Uterus (tissue), 4 donors: ENCODE measurements around the gene DUOX1. TPM values are rescaled to one million over a fixed set of nuclear protein-coding genes. Genes with fewer than 3 reads are reported as not detected.
"Not testable (repeated sequence)": the region's sequence is repeated elsewhere in the genome, so short reads cannot be mapped to it uniquely, and the experiment has no call there.

ENCODE experiments used
- DNase-seq, 2 donors: peaks; one replicate each; pipeline ENCODE4 v3.0.0-alpha.2; 2019 to 2020
- H3K27ac ChIP-seq, 2 donors: fragments of 200-600 bp; sonication (generic); 1 replicate in 1 of 2; 2 replicates in 1 of 2; pipeline ENCODE4 v1.5.1; 2016 to 2018
- H3K27me3 ChIP-seq, 2 donors: fragments of 200-600 bp; sonication (generic); one replicate each; pipeline ENCODE4 v1.5.1; 2018 to 2019; ENCODE audit warnings: control low read depth in 1 of 2
- H3K36me3 ChIP-seq, 2 donors: fragments of 200-600 bp; sonication (generic); one replicate each; pipeline ENCODE4 v1.5.1; 2019; ENCODE audit warnings: control low read depth in 1 of 2
- H3K4me1 ChIP-seq, 2 donors: fragments of 200-600 bp; sonication (generic); one replicate each; pipeline ENCODE4 v1.5.1; 2018 to 2019; ENCODE audit warnings: control low read depth in 1 of 2
- H3K4me3 ChIP-seq, 2 donors: fragments of 200-600 bp; sonication (generic); 1 replicate in 1 of 2; 2 replicates in 1 of 2; pipeline ENCODE4 v1.5.1; 2018 to 2019; ENCODE audit warnings: mild to moderate bottlenecking in 1 of 2
- H3K9me3 ChIP-seq, 2 donors: fragments of 200-600 bp; sonication (generic); one replicate each; pipeline ENCODE4 v1.5.1; 2019; ENCODE audit warnings: control low read depth in 1 of 2
- POLR2A ChIP-seq, 2 donors: fragments of 450-650 bp; IDR thresholded peaks; one replicate each; pipeline ENCODE4 v1.6.1; 2016; ENCODE audit warnings: antibody characterized with exemption in 2 of 2, mild to moderate bottlenecking in 1 of 2, moderate library complexity in 1 of 2
- intact Hi-C: fragments of 100-400 bp; cut with DNase I; formaldehyde crosslinking; loops from one replicate; pipeline ENCODE4 v1.15.1; 2023; ENCODE audit warnings: low total_unique reads
- total RNA-seq, 4 donors: library from RNA; depleted of rRNA in 3 of 4; stranded (reverse); fragments of >200 nt in 3 of 4; gene quantifications; one replicate each; pipeline versions ENCODE4 v1.1.0 to v1.2.4, GENCODE V29; 2014 to 2023
- TF ChIP-seq, protein P1 (sequence below), 4 experiments: fragments of 200-600 bp in 2 of 4; fragments of 450-650 bp in 2 of 4; sonication (generic) in 2 of 4; IDR thresholded peaks; one replicate each; pipeline ENCODE4 v1.5.1; 2016 to 2019; ENCODE audit warnings: antibody characterized with exemption in 4 of 4, mild to moderate bottlenecking in 2 of 4, moderate library complexity in 1 of 4
- donor health status: DM: yes; HTN: yes; CAD: no.

The DUOX1 gene
- total RNA-seq, 4 donors from 2014 or later: 0.24 to 1.3 (median 0.26) TPM; not detected in 1

DNA sequence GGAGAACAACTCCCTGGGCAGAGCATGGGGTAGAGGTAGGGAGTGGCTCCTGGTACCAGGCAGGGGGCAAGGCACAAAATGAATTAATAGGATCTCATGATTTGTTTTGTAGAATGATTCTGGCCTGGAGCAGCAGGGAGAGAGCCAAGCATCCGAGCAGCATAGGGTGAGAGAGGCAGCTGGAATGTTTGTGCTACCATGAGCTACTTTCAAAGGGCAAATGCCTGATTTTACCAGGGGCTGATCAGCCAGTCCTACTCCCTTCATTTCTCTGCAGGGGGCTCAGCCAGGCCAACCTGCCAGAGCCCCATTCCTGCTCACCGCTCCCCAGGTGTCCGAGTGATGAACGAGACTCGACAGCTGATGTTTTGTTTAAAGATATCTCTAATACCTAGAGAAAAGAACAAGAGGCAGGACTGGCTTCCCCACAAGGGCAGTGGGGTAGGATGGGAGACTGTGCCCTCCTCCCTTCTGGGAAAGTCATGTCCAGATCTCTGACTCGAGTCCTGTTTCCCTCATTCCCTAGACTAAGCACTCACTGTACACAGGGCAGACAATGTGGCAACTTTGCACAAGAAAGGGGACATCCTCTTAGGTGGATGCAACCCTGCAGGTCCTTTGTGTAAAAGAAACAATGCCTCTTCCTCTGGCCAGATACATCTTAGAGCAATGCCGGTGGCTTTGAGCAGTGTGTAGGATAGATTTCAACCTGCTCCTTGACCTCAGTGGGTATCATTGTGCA, 28.7 kb upstream of the DUOX1 start:
- Histone ChIP-seq H3K36me3 (no peaks in the 10 kb centered on the region), H3K27me3 (no peaks in the 10 kb centered on the region), H3K9me3 (no peaks in the 10 kb centered on the region), H3K4me3 (no peak overlapping the region), H3K27ac (no peak overlapping the region), H3K4me1 (no peaks in the 10 kb centered on the region)
- intact Hi-C loops: no loop called here
- TF ChIP-seq, protein P1, sequence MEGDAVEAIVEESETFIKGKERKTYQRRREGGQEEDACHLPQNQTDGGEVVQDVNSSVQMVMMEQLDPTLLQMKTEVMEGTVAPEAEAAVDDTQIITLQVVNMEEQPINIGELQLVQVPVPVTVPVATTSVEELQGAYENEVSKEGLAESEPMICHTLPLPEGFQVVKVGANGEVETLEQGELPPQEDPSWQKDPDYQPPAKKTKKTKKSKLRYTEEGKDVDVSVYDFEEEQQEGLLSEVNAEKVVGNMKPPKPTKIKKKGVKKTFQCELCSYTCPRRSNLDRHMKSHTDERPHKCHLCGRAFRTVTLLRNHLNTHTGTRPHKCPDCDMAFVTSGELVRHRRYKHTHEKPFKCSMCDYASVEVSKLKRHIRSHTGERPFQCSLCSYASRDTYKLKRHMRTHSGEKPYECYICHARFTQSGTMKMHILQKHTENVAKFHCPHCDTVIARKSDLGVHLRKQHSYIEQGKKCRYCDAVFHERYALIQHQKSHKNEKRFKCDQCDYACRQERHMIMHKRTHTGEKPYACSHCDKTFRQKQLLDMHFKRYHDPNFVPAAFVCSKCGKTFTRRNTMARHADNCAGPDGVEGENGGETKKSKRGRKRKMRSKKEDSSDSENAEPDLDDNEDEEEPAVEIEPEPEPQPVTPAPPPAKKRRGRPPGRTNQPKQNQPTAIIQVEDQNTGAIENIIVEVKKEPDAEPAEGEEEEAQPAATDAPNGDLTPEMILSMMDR (IDR thresholded peaks at IDR 0.05): no peak
- TF ChIP-seq POLR2A (IDR thresholded peaks at IDR 0.05): no peak
- no peak for DNase-seq

DNA sequence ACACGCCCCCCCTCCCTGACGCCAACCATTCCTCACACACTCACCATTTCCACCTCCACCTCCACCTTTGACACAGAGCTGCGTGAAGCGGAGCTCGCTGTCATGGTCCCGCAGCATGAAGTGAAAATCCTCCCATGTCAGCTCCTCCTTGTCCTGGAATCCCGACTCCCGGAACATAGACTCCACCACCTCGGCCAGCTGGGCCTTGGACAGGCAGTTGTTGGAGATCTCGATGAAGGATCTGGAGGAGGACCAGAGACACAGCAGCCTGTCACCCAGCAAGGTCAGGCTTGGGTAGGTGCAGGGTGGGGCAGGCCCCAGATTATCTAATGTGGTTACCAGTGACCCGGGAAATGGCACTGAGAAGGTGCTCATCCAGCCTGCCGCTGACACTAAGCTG, 28.0 kb upstream of the DUOX1 start:
- DNase-seq: no peak
- no peak overlapping the region for H3K27ac ChIP-seq
- TF ChIP-seq, protein P1 (IDR thresholded peaks at IDR 0.05): no peak
- no peak for TF ChIP-seq POLR2A (IDR thresholded peaks at IDR 0.05)
- no peaks in the 10 kb centered on the region for H3K4me1 ChIP-seq
- no peaks in the 10 kb centered on the region for H3K9me3 ChIP-seq
- intact Hi-C loops: no loop called here
- no peaks in the 10 kb centered on the region for H3K27me3 ChIP-seq
- no peak overlapping the region for H3K4me3 ChIP-seq
- H3K36me3 ChIP-seq: no peaks in the 10 kb centered on the region

DNA sequence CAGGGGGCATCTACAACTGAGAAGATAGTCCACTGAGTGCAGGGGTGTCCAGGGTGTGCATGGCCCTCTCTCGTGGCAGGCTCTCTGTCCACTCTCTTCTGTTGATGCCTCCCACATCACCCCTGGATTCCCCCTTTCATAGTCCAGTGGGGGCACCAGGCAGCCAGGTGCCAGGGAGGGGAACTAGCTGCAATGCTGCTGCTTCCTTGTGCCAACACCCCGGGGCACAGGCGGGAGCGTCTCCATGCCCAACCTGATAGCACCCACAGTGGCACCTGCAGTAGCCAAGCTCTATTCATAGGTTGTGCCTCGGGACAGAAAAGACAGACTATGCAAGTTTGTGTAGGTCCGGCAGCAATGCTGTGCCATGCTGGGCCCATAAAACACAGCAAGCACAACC, 27.6 kb upstream of the DUOX1 start:
- H3K4me3 ChIP-seq: no peak overlapping the region
- intact Hi-C loops: no loop called here
- no peaks in the 10 kb centered on the region for H3K36me3 ChIP-seq
- TF ChIP-seq, protein P1 (IDR thresholded peaks at IDR 0.05): no peak
- no peak for TF ChIP-seq POLR2A (IDR thresholded peaks at IDR 0.05)
- no peaks in the 10 kb centered on the region for H3K27me3 ChIP-seq
- H3K27ac ChIP-seq: no peak overlapping the region
- no peaks in the 10 kb centered on the region for H3K4me1 ChIP-seq
- no peak for DNase-seq
- no peaks in the 10 kb centered on the region for H3K9me3 ChIP-seq

DNA sequence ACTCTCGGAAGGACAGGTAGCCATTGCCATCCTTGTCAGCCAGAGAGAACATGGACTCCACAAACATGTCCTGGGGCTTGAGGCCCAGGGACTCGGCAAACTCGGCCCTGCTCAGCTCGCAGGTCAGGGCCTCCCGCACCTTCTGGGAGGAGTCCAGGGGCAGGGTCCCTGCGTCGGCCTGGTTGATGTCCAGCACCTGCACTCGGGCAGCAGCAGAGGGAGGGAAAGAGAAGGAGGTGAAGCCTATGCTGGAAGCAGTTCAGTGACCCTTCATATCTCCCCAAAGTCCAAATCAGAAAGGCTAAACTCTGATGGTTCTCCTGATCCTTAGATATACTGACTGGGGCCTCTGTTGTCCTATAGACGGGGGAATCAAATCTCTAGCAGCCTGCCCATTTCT, 25.6 kb upstream of the DUOX1 start:
- H3K4me3 ChIP-seq, H3K36me3 ChIP-seq, H3K4me1 ChIP-seq, H3K27ac ChIP-seq, intact Hi-C loops, H3K27me3 ChIP-seq, H3K9me3 ChIP-seq, DNase-seq: not testable (repeated sequence)

DNA sequence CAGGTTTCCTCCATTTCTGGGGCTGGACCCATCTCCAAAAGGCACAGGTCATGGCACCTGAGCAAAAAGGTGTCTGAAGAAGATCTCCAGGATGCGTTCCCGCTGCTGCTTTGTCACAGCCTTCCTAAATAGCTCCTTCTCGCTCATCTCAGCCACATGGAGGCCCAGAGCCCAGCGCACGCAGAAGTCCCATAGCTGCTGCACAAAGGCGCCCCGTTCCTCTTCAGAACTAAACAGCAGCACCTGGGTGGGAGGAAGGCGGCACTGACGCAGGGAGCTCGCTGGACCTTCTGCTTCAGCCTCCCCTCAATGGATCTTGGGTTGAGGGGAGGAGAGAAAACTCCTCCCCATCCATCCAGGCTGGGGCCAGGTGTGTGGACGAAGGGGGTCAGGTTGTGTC, 24.2 kb upstream of the DUOX1 start:
- Histone ChIP-seq H3K27ac (no peak overlapping the region), H3K4me3 (no peak overlapping the region), H3K4me1 (no peaks in the 10 kb centered on the region), H3K36me3 (no peaks in the 10 kb centered on the region), H3K9me3 (no peaks in the 10 kb centered on the region), H3K27me3 (peaks cover 0 to 8% of the 10 kb centered on the region in 2 donors)
- no peak for DNase-seq
- intact Hi-C loops: no loop called here
- TF ChIP-seq, protein P1 (IDR thresholded peaks at IDR 0.05): no peak
- TF ChIP-seq POLR2A (IDR thresholded peaks at IDR 0.05): no peak
